ENCODE results near the gene PARD3.

GRCh38 chr10:34288634-34289033 is 526.5 kb downstream of the PARD3 start:
- TF ChIP-seq CTCF (IDR thresholded peaks at IDR 0.05) (no peak), POLR2A (IDR thresholded peaks at IDR 0.05) (no peak), POLR2AphosphoS5 (IDR thresholded peaks at IDR 0.05) (no peak)
